AG04450 (cell line): Measurements from ENCODE around the gene ADARB2. TPM values are rescaled to one million over a fixed set of nuclear protein-coding genes. Genes with fewer than 3 reads are reported as not detected.

Experiments used
- CTCF ChIA-PET: fragments of 300-600, 350-600 bp; formaldehyde crosslinking; extraction: SDS; loops from one replicate; lab custom pipeline; 2022; ENCODE audit warnings: antibody characterized with exemption, inconsistent platforms; lab: Charles Lee
- POLR2A ChIA-PET: fragments of 350-600 bp; formaldehyde crosslinking; extraction: SDS; loops from one replicate; lab custom pipeline; 2021; ENCODE audit warnings: antibody characterized with exemption, inconsistent platforms; lab: Yijun Ruan, JAX
- DNase-seq: peaks from one replicate; pipeline ENCODE4 v3.0.0-alpha.2; 2011; ENCODE audit warnings: low read depth, low spot score
- H3K27ac ChIP-seq: one replicate; pipeline ENCODE4 v1.5.1; 2012; ENCODE audit warnings: low read depth, low read length, control low read depth
- H3K27me3 ChIP-seq: one replicate; pipeline ENCODE4 v1.6.0; 2012; ENCODE audit warnings: low read length; ENCODE audit not compliant: control insufficient read depth, insufficient read depth
- H3K4me3 ChIP-seq: 2 replicates; pipeline ENCODE4 v1.5.1; 2011; ENCODE audit warnings: mild to moderate bottlenecking, low read depth, low read length, control low read depth
- H3K9me3 ChIP-seq: 2 replicates; pipeline ENCODE4 v1.5.1; 2012; ENCODE audit warnings: low read length; ENCODE audit not compliant: control insufficient read depth, insufficient read depth
- polyA plus RNA-seq: library from polyadenylated mRNA; depleted of rRNA; stranded (reverse); fragments of >200 nt; gene quantifications from 2 replicates; pipeline ENCODE4 v1.2.3, GENCODE V29; 2011
- TF ChIP-seq, protein P1 (sequence below): IDR thresholded peaks from 2 replicates; pipeline ENCODE4 v1.5.1; 2011; ENCODE audit warnings: low read depth, low read length, control low read depth, inconsistent platforms

Gene ADARB2
- polyA plus RNA-seq, 1 experiment, result not detected

DNA sequence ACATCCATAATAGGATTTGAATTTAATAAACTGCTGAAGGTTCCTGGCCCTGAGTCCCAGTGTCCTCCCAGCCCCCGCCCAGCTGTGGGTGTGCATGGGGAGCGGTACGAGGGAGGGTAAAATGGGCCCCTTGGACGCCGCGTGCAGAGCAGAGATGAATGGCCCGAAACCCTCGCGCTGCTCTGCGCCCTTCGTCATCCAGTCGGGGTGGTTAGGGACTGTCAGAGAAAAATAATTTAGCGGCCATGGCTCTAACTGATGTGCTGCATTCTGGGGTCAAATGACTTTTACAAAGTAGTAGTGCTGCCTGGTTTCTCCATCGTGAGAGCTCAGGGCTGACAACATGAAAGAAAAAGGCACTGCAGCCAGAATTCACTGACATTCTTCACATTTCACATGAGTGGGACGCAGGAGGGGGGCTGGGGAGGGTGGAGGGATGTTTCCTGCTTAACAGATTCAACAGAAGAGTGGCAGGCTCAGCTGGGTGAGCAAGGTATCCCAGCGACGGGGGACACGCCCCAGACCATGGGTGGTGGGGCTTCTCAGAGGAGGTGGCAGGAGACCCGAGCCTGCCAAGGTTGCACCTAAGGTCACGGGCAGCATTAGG is 376.7 kb downstream of the ADARB2 start:
- POLR2A ChIA-PET, result no interaction called here
- H3K4me3 ChIP-seq, result no peak overlapping the region
- no peak overlapping the region for H3K27ac ChIP-seq
- H3K9me3 ChIP-seq, result peaks cover 65% of the 10 kb centered on the region
- CTCF ChIA-PET, result no interaction called here
- TF ChIP-seq, protein P1, sequence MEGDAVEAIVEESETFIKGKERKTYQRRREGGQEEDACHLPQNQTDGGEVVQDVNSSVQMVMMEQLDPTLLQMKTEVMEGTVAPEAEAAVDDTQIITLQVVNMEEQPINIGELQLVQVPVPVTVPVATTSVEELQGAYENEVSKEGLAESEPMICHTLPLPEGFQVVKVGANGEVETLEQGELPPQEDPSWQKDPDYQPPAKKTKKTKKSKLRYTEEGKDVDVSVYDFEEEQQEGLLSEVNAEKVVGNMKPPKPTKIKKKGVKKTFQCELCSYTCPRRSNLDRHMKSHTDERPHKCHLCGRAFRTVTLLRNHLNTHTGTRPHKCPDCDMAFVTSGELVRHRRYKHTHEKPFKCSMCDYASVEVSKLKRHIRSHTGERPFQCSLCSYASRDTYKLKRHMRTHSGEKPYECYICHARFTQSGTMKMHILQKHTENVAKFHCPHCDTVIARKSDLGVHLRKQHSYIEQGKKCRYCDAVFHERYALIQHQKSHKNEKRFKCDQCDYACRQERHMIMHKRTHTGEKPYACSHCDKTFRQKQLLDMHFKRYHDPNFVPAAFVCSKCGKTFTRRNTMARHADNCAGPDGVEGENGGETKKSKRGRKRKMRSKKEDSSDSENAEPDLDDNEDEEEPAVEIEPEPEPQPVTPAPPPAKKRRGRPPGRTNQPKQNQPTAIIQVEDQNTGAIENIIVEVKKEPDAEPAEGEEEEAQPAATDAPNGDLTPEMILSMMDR, result no peak
- H3K27me3 ChIP-seq, result no peaks in the 10 kb centered on the region
- DNase-seq, result no peak

DNA sequence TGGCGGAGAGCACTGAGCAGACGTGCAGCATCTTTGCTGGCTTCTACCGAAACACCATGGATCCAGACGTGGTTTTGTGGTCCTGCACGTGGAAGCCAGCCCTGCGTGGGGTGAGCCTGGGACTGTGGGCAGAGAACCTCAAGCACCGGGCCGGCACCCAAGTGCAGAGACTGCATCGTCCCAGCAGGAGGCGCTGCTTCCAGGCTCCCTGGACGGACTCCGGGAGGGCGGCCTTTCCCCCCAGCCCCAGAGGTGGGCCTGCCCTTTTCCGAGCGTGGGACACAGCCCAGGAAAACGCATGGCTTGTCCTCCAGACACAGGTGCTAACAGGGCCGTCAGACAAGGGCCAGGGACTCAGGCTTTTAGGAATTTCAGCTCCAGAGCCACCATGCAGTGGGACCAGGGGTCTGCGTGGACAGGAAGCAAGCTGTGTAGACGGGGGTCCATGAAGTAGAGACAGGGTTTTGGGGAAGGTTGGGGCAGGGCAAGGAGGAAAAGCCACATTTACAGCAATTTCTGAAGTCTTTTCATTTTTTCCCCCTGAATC is 377.2 kb downstream of the ADARB2 start:
- Histone ChIP-seq H3K9me3 (peaks cover 60% of the 10 kb centered on the region), H3K4me3 (no peak overlapping the region), H3K27ac (no peak overlapping the region), H3K27me3 (no peaks in the 10 kb centered on the region)
- TF ChIP-seq, protein P1, result no peak
- CTCF ChIA-PET, result no interaction called here
- POLR2A ChIA-PET, result no interaction called here
- DNase-seq, result no peak

GRCh38 chr10:1359626-1359955 is 377.7 kb downstream of the ADARB2 start:
- ChIA-PET CTCF (no interaction called here), POLR2A (no interaction called here)
- Histone ChIP-seq H3K9me3 (peaks cover 60% of the 10 kb centered on the region), H3K4me3 (no peak overlapping the region), H3K27me3 (no peaks in the 10 kb centered on the region), H3K27ac (no peak overlapping the region)
- TF ChIP-seq, protein P1, result no peak
- no peak for DNase-seq

DNA sequence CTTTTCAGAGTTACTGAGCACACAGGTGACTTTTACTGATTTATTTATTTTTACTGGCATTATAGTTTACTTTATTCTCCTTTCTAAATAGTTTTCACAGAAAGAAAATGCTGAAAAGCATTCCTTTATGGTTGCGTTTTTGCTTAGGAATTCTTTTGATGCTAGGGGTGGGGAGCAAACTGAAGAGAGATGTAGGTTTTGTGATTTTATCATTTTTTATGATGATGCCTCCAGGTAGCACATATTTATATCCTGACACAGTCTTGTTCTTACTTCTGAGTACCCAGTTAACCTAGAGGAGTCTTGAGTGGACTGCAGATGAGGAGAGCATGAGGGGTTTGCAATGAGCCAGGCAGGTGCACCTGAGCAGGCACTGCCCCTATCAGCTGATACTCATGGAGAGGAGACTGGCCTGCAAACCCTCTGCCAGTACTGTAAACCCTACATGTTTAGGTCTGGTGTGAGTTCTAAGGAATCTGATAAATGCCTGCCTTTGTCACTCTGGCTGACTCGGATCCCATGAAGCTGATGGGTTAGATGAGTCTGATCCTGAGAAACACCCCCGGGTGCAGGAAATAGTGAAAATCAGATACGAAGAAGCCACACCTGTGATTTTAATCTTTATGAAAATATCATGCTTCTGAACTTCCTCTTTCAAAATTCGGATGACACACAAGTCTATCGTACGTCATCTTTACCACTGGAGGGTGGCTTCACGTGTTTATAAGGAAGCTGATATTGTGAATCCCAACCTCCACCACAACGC is 378.3 kb downstream of the ADARB2 start:
- ChIA-PET POLR2A (no interaction called here), CTCF (no interaction called here)
- TF ChIP-seq, protein P1, result no peak
- Histone ChIP-seq H3K27ac (no peak overlapping the region), H3K27me3 (no peaks in the 10 kb centered on the region), H3K4me3 (no peak overlapping the region), H3K9me3 (peaks cover 59% of the 10 kb centered on the region)
- DNase-seq, result no peak

GRCh38 chr10:1358147-1358546 is 379.2 kb downstream of the ADARB2 start:
- H3K27ac ChIP-seq, result no peak overlapping the region
- peaks cover 50% of the 10 kb centered on the region for H3K9me3 ChIP-seq
- ChIA-PET CTCF (no interaction called here), POLR2A (no interaction called here)
- no peak for DNase-seq
- no peak overlapping the region for H3K4me3 ChIP-seq
- TF ChIP-seq, protein P1, result no peak
- H3K27me3 ChIP-seq, result no peaks in the 10 kb centered on the region
